NB4 (cell line): ENCODE results near the gene LCLAT1.

ENCODE experiments used
- CTCF ChIP-seq: IDR thresholded peaks from one replicate; pipeline ENCODE4 v1.5.1; 2012; ENCODE audit warnings: low read depth, low read length
- POLR2A ChIP-seq: IDR thresholded peaks from 2 replicates; pipeline ENCODE4 v1.6.1; 2011; ENCODE audit warnings: mild to moderate bottlenecking; ENCODE audit not compliant: insufficient read length; ENCODE audit errors: extremely low read depth
- TF ChIP-seq, protein P1 (sequence below): IDR thresholded peaks from 2 replicates; pipeline ENCODE4 v1.6.1; 2011; ENCODE audit warnings: low read depth, low read length

DNA sequence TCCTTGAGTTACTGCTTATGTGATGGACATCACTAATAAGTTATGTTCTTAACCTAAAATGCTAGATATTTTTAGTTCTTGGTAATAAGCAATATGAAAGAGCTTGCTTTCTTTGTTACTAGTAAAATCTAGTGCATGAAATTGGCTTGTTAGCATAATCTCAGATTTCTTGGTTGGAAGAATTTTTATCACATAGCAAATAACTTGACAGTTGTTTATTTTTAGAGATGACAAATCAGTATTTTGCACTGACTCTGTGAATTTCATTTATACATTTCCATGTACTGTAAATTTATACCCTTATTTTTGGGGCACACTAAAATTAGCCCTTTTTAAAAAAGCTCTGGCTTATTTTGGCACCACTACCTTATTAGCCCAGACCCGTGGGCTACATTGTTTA lies 45.6 kb downstream of the LCLAT1 start:
- TF ChIP-seq CTCF = no peak
- no peak for TF ChIP-seq POLR2A
- TF ChIP-seq, protein P1, sequence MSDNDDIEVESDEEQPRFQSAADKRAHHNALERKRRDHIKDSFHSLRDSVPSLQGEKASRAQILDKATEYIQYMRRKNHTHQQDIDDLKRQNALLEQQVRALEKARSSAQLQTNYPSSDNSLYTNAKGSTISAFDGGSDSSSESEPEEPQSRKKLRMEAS = no peak
